Measurements from ENCODE around the gene CCDC197. TPM values are rescaled to one million over a fixed set of nuclear protein-coding genes. Genes with fewer than 3 reads are reported as not detected.

CCDC197 gene
- total RNA-seq, 1 experiment from 2014 or later = not detected

DNA sequence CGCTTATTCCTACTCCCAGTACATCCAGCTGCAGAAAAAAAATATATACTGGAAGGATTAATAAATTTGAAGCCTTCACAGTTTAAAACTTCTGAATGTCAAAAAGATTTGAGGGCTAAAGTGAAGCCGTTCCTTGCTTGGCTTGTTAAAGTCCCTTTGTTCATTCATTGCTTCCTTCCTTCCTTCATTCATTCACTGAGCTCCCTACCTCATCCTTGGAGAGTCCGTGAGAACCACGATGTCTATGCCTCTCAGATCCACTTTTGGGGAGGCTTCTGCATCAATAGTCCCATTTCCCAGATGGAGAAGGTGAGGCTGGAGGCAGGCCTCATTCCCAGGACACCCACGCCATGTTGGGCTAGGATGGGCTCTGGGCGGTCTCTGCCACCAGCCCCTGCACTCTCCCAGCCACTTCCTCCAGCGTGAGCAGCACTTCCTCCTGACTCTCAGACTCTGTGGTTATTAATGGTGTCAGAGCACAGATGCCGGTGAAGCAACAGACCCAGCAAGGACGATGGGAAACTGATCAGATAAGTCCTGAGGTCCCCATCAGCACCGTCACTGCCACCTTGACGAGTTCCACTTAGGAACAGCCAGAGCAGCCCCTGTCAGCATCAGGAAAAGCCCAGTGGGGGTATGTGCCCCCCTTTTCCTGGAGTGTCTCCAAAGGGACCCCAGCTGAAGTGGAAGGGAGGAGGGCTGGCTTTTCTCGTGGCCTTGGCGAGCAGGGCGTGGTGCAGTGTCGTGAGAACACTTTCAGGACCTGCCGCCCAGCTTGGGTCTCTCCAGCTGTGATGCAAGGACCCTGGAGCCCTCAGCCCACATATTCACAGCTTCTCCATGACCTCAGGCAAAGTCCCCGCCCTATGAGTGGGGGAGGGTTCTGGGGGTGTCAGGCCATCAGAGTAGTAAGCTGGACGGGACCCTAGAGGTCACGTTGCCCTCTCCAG is 41.9 kb upstream of the CCDC197 start:
- DNase-seq (ENCODE audit: low spot score) = no peak
- CTCF ChIA-PET = interaction anchor here (1.1 to 7.5 kb wide), 4 partner anchors 15 to 81 kb away, joined by 3 to 52 read pairs (median 4); no protein-coding TSS in a partner anchor
- no peaks in the 10 kb centered on the region for H3K36me3 Mint-ChIP-seq
- POLR2A ChIA-PET = no interaction called here
- no peak overlapping the region for H3K4me3 Mint-ChIP-seq
- H3K4me1 Mint-ChIP-seq = peaks cover 41% of the 10 kb centered on the region
- H3K27me3 Mint-ChIP-seq (ENCODE audit: low read depth) = no peaks in the 10 kb centered on the region
- H3K27ac Mint-ChIP-seq = no peak overlapping the region
- no peaks in the 10 kb centered on the region for H3K9me3 Mint-ChIP-seq
- TF ChIP-seq CDX4 (CRISPR knock-in tag; IDR thresholded peaks at IDR 0.05; ENCODE audit: borderline replicate concordance) = no peak
- TF ChIP-seq SMAD3 (CRISPR knock-in tag; IDR thresholded peaks at IDR 0.05; ENCODE audit: borderline replicate concordance) = no peak
- TF ChIP-seq PRRX2 (CRISPR knock-in tag; IDR thresholded peaks at IDR 0.05) = no peak
- TF ChIP-seq NR3C1 (CRISPR knock-in tag; conservative IDR thresholded peaks at IDR 0.05; ENCODE audit: low read depth) = no peak
- no peak for TF ChIP-seq ZNF263 (CRISPR knock-in tag; IDR thresholded peaks at IDR 0.05; ENCODE audit: low read depth)
- TF ChIP-seq E2F5 (CRISPR knock-in tag; IDR thresholded peaks at IDR 0.05) = no peak
- TF ChIP-seq CBFB (CRISPR knock-in tag; IDR thresholded peaks at IDR 0.05; ENCODE audit: low read depth) = no peak
- TF ChIP-seq ETV6 (CRISPR knock-in tag; IDR thresholded peaks at IDR 0.05) = no peak
- no peak for TF ChIP-seq SMAD4 (CRISPR knock-in tag; IDR thresholded peaks at IDR 0.05)
- no peak for TF ChIP-seq GTF2I (CRISPR knock-in tag; conservative IDR thresholded peaks at IDR 0.05)
- TF ChIP-seq, protein P1, sequence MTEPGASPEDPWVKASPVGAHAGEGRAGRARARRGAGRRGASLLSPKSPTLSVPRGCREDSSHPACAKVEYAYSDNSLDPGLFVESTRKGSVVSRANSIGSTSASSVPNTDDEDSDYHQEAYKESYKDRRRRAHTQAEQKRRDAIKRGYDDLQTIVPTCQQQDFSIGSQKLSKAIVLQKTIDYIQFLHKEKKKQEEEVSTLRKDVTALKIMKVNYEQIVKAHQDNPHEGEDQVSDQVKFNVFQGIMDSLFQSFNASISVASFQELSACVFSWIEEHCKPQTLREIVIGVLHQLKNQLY (CRISPR knock-in tag; IDR thresholded peaks at IDR 0.05) = no peak
- TF ChIP-seq, protein P2, sequence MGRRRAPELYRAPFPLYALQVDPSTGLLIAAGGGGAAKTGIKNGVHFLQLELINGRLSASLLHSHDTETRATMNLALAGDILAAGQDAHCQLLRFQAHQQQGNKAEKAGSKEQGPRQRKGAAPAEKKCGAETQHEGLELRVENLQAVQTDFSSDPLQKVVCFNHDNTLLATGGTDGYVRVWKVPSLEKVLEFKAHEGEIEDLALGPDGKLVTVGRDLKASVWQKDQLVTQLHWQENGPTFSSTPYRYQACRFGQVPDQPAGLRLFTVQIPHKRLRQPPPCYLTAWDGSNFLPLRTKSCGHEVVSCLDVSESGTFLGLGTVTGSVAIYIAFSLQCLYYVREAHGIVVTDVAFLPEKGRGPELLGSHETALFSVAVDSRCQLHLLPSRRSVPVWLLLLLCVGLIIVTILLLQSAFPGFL (CRISPR knock-in tag; IDR thresholded peaks at IDR 0.05; ENCODE audit: borderline replicate concordance) = no peak
- TF ChIP-seq, protein P3, sequence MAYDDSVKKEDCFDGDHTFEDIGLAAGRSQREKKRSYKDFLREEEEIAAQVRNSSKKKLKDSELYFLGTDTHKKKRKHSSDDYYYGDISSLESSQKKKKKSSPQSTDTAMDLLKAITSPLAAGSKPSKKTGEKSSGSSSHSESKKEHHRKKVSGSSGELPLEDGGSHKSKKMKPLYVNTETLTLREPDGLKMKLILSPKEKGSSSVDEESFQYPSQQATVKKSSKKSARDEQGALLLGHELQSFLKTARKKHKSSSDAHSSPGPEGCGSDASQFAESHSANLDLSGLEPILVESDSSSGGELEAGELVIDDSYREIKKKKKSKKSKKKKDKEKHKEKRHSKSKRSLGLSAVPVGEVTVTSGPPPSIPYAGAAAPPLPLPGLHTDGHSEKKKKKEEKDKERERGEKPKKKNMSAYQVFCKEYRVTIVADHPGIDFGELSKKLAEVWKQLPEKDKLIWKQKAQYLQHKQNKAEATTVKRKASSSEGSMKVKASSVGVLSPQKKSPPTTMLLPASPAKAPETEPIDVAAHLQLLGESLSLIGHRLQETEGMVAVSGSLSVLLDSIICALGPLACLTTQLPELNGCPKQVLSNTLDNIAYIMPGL (CRISPR knock-in tag; IDR thresholded peaks at IDR 0.05) = no peak
- TF ChIP-seq MYBL2 (CRISPR knock-in tag; IDR thresholded peaks at IDR 0.05) = no peak
- TF ChIP-seq, protein P4, sequence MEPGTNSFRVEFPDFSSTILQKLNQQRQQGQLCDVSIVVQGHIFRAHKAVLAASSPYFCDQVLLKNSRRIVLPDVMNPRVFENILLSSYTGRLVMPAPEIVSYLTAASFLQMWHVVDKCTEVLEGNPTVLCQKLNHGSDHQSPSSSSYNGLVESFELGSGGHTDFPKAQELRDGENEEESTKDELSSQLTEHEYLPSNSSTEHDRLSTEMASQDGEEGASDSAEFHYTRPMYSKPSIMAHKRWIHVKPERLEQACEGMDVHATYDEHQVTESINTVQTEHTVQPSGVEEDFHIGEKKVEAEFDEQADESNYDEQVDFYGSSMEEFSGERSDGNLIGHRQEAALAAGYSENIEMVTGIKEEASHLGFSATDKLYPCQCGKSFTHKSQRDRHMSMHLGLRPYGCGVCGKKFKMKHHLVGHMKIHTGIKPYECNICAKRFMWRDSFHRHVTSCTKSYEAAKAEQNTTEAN (CRISPR knock-in tag; IDR thresholded peaks at IDR 0.05) = no peak
- TF ChIP-seq AFF4 (CRISPR knock-in tag; IDR thresholded peaks at IDR 0.05; ENCODE audit: borderline replicate concordance) = no peak
- TF ChIP-seq ERG (CRISPR knock-in tag; IDR thresholded peaks at IDR 0.05) = no peak
- TF ChIP-seq ZNF138 (CRISPR knock-in tag; conservative IDR thresholded peaks at IDR 0.05) = no peak
- no peak for TF ChIP-seq TCF7 (CRISPR knock-in tag; IDR thresholded peaks at IDR 0.05; ENCODE audit: low read depth)
- ATAC-seq = no peak

All from WTC11 (cell line).